ENCODE results near the gene ITLN1.

GRCh38 chr1:160846281-160846680 lies 38.7 kb downstream of the ITLN1 start:
- no peak for TF ChIP-seq POLR2A (IDR thresholded peaks at IDR 0.05)
- TF ChIP-seq, protein P1, sequence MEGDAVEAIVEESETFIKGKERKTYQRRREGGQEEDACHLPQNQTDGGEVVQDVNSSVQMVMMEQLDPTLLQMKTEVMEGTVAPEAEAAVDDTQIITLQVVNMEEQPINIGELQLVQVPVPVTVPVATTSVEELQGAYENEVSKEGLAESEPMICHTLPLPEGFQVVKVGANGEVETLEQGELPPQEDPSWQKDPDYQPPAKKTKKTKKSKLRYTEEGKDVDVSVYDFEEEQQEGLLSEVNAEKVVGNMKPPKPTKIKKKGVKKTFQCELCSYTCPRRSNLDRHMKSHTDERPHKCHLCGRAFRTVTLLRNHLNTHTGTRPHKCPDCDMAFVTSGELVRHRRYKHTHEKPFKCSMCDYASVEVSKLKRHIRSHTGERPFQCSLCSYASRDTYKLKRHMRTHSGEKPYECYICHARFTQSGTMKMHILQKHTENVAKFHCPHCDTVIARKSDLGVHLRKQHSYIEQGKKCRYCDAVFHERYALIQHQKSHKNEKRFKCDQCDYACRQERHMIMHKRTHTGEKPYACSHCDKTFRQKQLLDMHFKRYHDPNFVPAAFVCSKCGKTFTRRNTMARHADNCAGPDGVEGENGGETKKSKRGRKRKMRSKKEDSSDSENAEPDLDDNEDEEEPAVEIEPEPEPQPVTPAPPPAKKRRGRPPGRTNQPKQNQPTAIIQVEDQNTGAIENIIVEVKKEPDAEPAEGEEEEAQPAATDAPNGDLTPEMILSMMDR (IDR thresholded peaks at IDR 0.05 in 8 of 11, conservative IDR thresholded peaks at IDR 0.05 in 3 of 11): no peak
